SU-DHL-6 (cell line): Measurements from ENCODE around the gene PKD1L1.

Experiments used
- H2AFZ ChIP-seq: fragments of 200-600 bp; sonication (generic); 2 replicates; pipeline ENCODE4 v1.6.1; 2014; ENCODE audit warnings: low read depth, mild to moderate bottlenecking, moderate library complexity, mixed read lengths, antibody characterized with exemption, low read length; ENCODE audit not compliant: severe bottlenecking
- H3F3A ChIP-seq: fragments of 200-600 bp; shearing (Covaris generic); 2 replicates; pipeline ENCODE4 v1.6.0; 2016; ENCODE audit warnings: antibody characterized with exemption, mild to moderate bottlenecking; ENCODE audit not compliant: insufficient read depth
- H3K27ac ChIP-seq: fragments of 200-600 bp; sonication (generic); 2 replicates; pipeline ENCODE4 v1.5.1; 2016; ENCODE audit warnings: low read depth, mild to moderate bottlenecking, low read length, moderate library complexity, mixed read lengths
- H3K27me3 ChIP-seq: fragments of 200-600 bp; sonication (generic), shearing (Covaris generic); 2 replicates; pipeline ENCODE4 v1.6.0; 2014; ENCODE audit warnings: mild to moderate bottlenecking, low read length
- H3K36me3 ChIP-seq: fragments of 200-600 bp; sonication (generic); 2 replicates; pipeline ENCODE4 v1.6.1; 2014; ENCODE audit warnings: mild to moderate bottlenecking, low read length, mixed read lengths
- H3K4me2 ChIP-seq: fragments of 300-600, 200-600 bp; shearing (Covaris generic), sonication (generic); 2 replicates; pipeline ENCODE4 v1.6.0; 2014; ENCODE audit warnings: low read length, low read depth, mild to moderate bottlenecking; ENCODE audit not compliant: poor library complexity, severe bottlenecking
- H3K4me3 ChIP-seq: fragments of 200-600 bp; sonication (generic); 2 replicates; pipeline ENCODE4 v1.5.1; 2014; ENCODE audit warnings: antibody characterized with exemption, low read length, mild to moderate bottlenecking, mixed read lengths; ENCODE audit not compliant: insufficient read depth, poor library complexity, severe bottlenecking
- H3K79me2 ChIP-seq: fragments of 200-600 bp; sonication (generic); 2 replicates; pipeline ENCODE4 v1.6.1; 2014; ENCODE audit warnings: mild to moderate bottlenecking, low read length, moderate library complexity; ENCODE audit not compliant: insufficient read depth
- H3K9ac ChIP-seq: fragments of 200-600 bp; sonication (generic); 2 replicates; pipeline ENCODE4 v1.7.0; 2014; ENCODE audit warnings: mild to moderate bottlenecking, low read length
- H3K9me2 ChIP-seq: fragments of 200-600 bp; sonication (generic); replicated peaks from 2 replicates; pipeline ENCODE4 v1.6.1; 2014; ENCODE audit warnings: low read length; ENCODE audit not compliant: insufficient read depth
- H3K9me3 ChIP-seq: fragments of 200-600 bp; sonication (generic); 2 replicates; pipeline ENCODE4 v1.6.1; 2014; ENCODE audit warnings: low read length, mixed read lengths; ENCODE audit not compliant: insufficient read depth
- H4K20me1 ChIP-seq: fragments of 200-600 bp; sonication (generic); 2 replicates; pipeline ENCODE4 v1.6.1; 2014; ENCODE audit warnings: low read depth, mild to moderate bottlenecking, antibody characterized with exemption, low read length, moderate library complexity, mixed read lengths
- EZH2phosphoT487 ChIP-seq: fragments of 200-600 bp; sonication (generic), shearing (Covaris generic); conservative IDR thresholded peaks from 2 replicates; pipeline ENCODE4 v1.6.1; 2018; ENCODE audit warnings: mild to moderate bottlenecking, antibody characterized with exemption, low read length, moderate library complexity, mixed read lengths
- TF ChIP-seq, protein P1 (sequence below): fragments of 200-600 bp; sonication (generic); IDR thresholded peaks from one replicate; pipeline ENCODE4 v1.5.1; 2017; ENCODE audit warnings: antibody characterized with exemption, mild to moderate bottlenecking, low read length, moderate library complexity; ENCODE audit not compliant: insufficient read depth, poor library complexity, severe bottlenecking

Gene PKD1L1

DNA sequence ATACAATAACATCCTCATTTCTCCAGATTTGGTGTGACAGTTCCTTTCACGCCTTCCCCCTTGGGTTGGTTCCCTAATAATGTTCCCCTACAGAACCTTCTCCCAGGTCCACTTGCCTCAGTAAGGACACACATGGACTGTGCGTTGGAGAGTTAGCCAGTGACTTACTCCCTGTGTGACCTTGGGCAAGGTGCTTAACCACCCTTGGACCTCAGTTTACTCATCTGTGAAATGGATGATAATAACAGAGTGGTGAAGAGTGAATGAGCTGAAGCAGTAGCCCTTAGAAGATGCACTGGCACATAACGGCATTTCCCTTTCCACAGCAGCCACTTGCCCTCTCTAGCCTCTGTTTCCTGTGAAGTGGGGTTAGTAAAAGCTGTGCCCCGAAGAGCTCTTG lies 175.8 kb downstream of the PKD1L1 start:
- H3K27ac ChIP-seq: no peak overlapping the region
- no peaks in the 10 kb centered on the region for H3K9me2 ChIP-seq
- no peak overlapping the region for H2AFZ ChIP-seq
- no peaks in the 10 kb centered on the region for H4K20me1 ChIP-seq
- no peaks in the 10 kb centered on the region for H3K36me3 ChIP-seq
- H3K9me3 ChIP-seq: no peaks in the 10 kb centered on the region
- no peak overlapping the region for H3K4me3 ChIP-seq
- H3K79me2 ChIP-seq: no peaks in the 10 kb centered on the region
- TF ChIP-seq, protein P1, sequence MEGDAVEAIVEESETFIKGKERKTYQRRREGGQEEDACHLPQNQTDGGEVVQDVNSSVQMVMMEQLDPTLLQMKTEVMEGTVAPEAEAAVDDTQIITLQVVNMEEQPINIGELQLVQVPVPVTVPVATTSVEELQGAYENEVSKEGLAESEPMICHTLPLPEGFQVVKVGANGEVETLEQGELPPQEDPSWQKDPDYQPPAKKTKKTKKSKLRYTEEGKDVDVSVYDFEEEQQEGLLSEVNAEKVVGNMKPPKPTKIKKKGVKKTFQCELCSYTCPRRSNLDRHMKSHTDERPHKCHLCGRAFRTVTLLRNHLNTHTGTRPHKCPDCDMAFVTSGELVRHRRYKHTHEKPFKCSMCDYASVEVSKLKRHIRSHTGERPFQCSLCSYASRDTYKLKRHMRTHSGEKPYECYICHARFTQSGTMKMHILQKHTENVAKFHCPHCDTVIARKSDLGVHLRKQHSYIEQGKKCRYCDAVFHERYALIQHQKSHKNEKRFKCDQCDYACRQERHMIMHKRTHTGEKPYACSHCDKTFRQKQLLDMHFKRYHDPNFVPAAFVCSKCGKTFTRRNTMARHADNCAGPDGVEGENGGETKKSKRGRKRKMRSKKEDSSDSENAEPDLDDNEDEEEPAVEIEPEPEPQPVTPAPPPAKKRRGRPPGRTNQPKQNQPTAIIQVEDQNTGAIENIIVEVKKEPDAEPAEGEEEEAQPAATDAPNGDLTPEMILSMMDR: no peak
- no peak for TF ChIP-seq EZH2phosphoT487
- no peaks in the 10 kb centered on the region for H3K27me3 ChIP-seq
- H3K4me2 ChIP-seq: no peak overlapping the region
- H3F3A ChIP-seq: no peaks in the 10 kb centered on the region
- H3K9ac ChIP-seq: no peak overlapping the region

DNA sequence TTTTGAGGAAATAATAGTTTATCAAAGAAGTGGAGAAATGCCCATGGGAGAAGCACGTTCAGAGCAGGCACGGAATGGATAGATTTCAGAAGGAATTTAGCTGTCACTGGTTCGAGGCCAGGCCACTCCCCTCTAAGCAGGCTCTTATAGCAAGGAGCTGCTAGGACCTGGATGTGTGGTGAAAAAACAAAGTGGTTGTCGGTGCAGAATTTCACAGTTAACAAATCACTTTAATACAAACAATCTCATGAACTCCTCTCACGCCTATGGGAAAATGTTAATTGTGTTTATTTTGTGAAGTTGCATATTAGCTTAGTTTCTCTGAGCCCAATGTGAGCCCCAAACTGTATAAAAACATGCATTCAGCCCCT lies 176.3 kb downstream of the PKD1L1 start:
- Histone ChIP-seq H3K9me2 (no peaks in the 10 kb centered on the region), H3K36me3 (no peaks in the 10 kb centered on the region), H3K79me2 (no peaks in the 10 kb centered on the region), H3K4me2 (no peak overlapping the region), H3K9me3 (no peaks in the 10 kb centered on the region), H3K27me3 (no peaks in the 10 kb centered on the region), H3F3A (no peaks in the 10 kb centered on the region), H4K20me1 (no peaks in the 10 kb centered on the region), H3K9ac (no peak overlapping the region), H2AFZ (no peak overlapping the region), H3K4me3 (no peak overlapping the region), H3K27ac (no peak overlapping the region)
- TF ChIP-seq, protein P1: no peak
- no peak for TF ChIP-seq EZH2phosphoT487

DNA sequence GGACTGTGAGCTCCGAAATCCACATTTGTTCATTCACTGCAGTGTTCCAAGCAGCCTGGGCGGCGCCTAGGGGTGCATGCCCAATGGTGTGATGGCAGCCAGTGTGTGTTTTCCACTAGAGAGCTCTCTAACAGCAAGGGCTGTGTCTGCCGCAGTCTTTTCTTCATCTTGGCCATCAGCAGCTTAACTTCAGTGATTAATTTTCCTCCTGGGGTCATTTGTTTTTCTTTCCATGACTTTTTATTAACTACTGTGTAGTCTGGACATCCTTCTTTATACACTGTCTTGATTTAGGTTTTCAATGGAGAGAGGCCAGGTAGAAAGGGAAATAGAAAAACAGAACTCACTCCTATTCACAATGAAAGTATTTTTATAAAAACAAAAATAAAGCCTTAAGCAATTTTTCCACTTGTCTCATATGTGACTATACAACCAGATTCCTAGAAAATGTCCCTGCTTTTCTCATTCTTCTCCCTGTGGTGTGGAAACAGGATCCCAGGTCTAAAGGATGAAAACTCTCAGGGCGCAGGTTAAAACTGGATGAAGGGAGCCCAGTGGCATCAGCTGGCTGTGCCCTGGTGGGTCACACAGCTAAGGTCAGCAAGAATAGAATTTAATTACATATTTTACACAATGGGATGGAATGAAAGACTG lies 176.8 kb downstream of the PKD1L1 start:
- Histone ChIP-seq H3K9me3 (no peaks in the 10 kb centered on the region), H3K9ac (no peak overlapping the region), H3K79me2 (no peaks in the 10 kb centered on the region), H3F3A (no peaks in the 10 kb centered on the region), H3K27me3 (no peaks in the 10 kb centered on the region), H4K20me1 (no peaks in the 10 kb centered on the region), H2AFZ (no peak overlapping the region), H3K4me3 (no peak overlapping the region), H3K27ac (no peak overlapping the region), H3K4me2 (no peak overlapping the region), H3K9me2 (no peaks in the 10 kb centered on the region), H3K36me3 (no peaks in the 10 kb centered on the region)
- TF ChIP-seq, protein P1: no peak
- TF ChIP-seq EZH2phosphoT487: no peak
